Measurements from ENCODE around the gene SNPH.

The SNPH gene

GRCh38 chr20:1307571-1307971 lies 41.5 kb downstream of the SNPH start:
- H3K4me1 ChIP-seq (ENCODE audit: control insufficient read depth, insufficient read depth, low read length) = no peaks in the 10 kb centered on the region
- no peak overlapping the region for H3K9ac ChIP-seq (ENCODE audit: low read length)
- H3K36me3 ChIP-seq (ENCODE audit: control insufficient read depth, insufficient read depth, low read length) = peaks cover 7% of the 10 kb centered on the region
- no peaks in the 10 kb centered on the region for H3K27me3 ChIP-seq (ENCODE audit: control insufficient read depth, insufficient read depth, low read length)
- no peak overlapping the region for H3K4me3 ChIP-seq (ENCODE audit: low read length)
- no peak overlapping the region for H3K27ac ChIP-seq (ENCODE audit: low read depth, low read length)

GRCh38 chr20:1308067-1308701 lies 42.1 kb downstream of the SNPH start:
- Histone ChIP-seq H3K27me3 (ENCODE audit: control insufficient read depth, insufficient read depth, low read length) (no peaks in the 10 kb centered on the region), H3K4me3 (ENCODE audit: low read length) (no peak overlapping the region), H3K36me3 (ENCODE audit: control insufficient read depth, insufficient read depth, low read length) (peaks cover 7% of the 10 kb centered on the region), H3K9ac (ENCODE audit: low read length) (no peak overlapping the region), H3K27ac (ENCODE audit: low read depth, low read length) (no peak overlapping the region), H3K4me1 (ENCODE audit: control insufficient read depth, insufficient read depth, low read length) (no peaks in the 10 kb centered on the region)

GRCh38 chr20:1308702-1309095 lies 42.6 kb downstream of the SNPH start:
- no peak overlapping the region for H3K4me3 ChIP-seq (ENCODE audit: low read length)
- peaks cover 7% of the 10 kb centered on the region for H3K36me3 ChIP-seq (ENCODE audit: control insufficient read depth, insufficient read depth, low read length)
- no peaks in the 10 kb centered on the region for H3K27me3 ChIP-seq (ENCODE audit: control insufficient read depth, insufficient read depth, low read length)
- no peaks in the 10 kb centered on the region for H3K4me1 ChIP-seq (ENCODE audit: control insufficient read depth, insufficient read depth, low read length)
- no peak overlapping the region for H3K27ac ChIP-seq (ENCODE audit: low read depth, low read length)
- H3K9ac ChIP-seq (ENCODE audit: low read length) = no peak overlapping the region

- H3K4me3 ChIP-seq (ENCODE audit: low read length) = no peak overlapping the region
- no peaks in the 10 kb centered on the region for H3K4me1 ChIP-seq (ENCODE audit: control insufficient read depth, insufficient read depth, low read length)
- no peak overlapping the region for H3K27ac ChIP-seq (ENCODE audit: low read depth, low read length)
- H3K9ac ChIP-seq (ENCODE audit: low read length) = no peak overlapping the region
- H3K36me3 ChIP-seq (ENCODE audit: control insufficient read depth, insufficient read depth, low read length) = peaks cover 7% of the 10 kb centered on the region
- no peaks in the 10 kb centered on the region for H3K27me3 ChIP-seq (ENCODE audit: control insufficient read depth, insufficient read depth, low read length)
These were observed 43.3 kb downstream of the SNPH start for GRCh38 chr20:1309439-1309847.

- H3K36me3 ChIP-seq (ENCODE audit: control insufficient read depth, insufficient read depth, low read length) = peaks cover 4% of the 10 kb centered on the region
- no peak overlapping the region for H3K4me3 ChIP-seq (ENCODE audit: low read length)
- no peak overlapping the region for H3K9ac ChIP-seq (ENCODE audit: low read length)
- H3K4me1 ChIP-seq (ENCODE audit: control insufficient read depth, insufficient read depth, low read length) = no peaks in the 10 kb centered on the region
- H3K27ac ChIP-seq (ENCODE audit: low read depth, low read length) = no peak overlapping the region
- no peaks in the 10 kb centered on the region for H3K27me3 ChIP-seq (ENCODE audit: control insufficient read depth, insufficient read depth, low read length)
These were observed 44.0 kb downstream of the SNPH start for GRCh38 chr20:1310071-1310470.

- Histone ChIP-seq H3K36me3 (ENCODE audit: control insufficient read depth, insufficient read depth, low read length) (peaks cover 4% of the 10 kb centered on the region), H3K27me3 (ENCODE audit: control insufficient read depth, insufficient read depth, low read length) (no peaks in the 10 kb centered on the region)
These were observed 44.6 kb downstream of the SNPH start for GRCh38 chr20:1310506-1311190.

GRCh38 chr20:1312308-1312707 lies 46.2 kb downstream of the SNPH start:
- no peak overlapping the region for H3K27ac ChIP-seq (ENCODE audit: low read depth, low read length)
- H3K27me3 ChIP-seq (ENCODE audit: control insufficient read depth, insufficient read depth, low read length) = no peaks in the 10 kb centered on the region
- H3K36me3 ChIP-seq (ENCODE audit: control insufficient read depth, insufficient read depth, low read length) = peaks cover 4% of the 10 kb centered on the region
- no peak overlapping the region for H3K9ac ChIP-seq (ENCODE audit: low read length)
- no peak overlapping the region for H3K4me3 ChIP-seq (ENCODE audit: low read length)
- H3K4me1 ChIP-seq (ENCODE audit: control insufficient read depth, insufficient read depth, low read length) = no peaks in the 10 kb centered on the region

More at GRCh38 chr20:1310506-1311190, 44.6 kb downstream of the SNPH start:
- no peak overlapping the region for H3K9ac ChIP-seq (ENCODE audit: low read length)
- no peaks in the 10 kb centered on the region for H3K4me1 ChIP-seq (ENCODE audit: control insufficient read depth, insufficient read depth, low read length)
- no peak overlapping the region for H3K27ac ChIP-seq (ENCODE audit: low read depth, low read length)
- H3K4me3 ChIP-seq (ENCODE audit: low read length) = no peak overlapping the region

GRCh38 chr20:1312904-1313235 lies 46.8 kb downstream of the SNPH start:
- no peaks in the 10 kb centered on the region for H3K4me1 ChIP-seq (ENCODE audit: control insufficient read depth, insufficient read depth, low read length)
- no peak overlapping the region for H3K27ac ChIP-seq (ENCODE audit: low read depth, low read length)
- peaks cover 4% of the 10 kb centered on the region for H3K36me3 ChIP-seq (ENCODE audit: control insufficient read depth, insufficient read depth, low read length)
- no peak overlapping the region for H3K4me3 ChIP-seq (ENCODE audit: low read length)
- no peak overlapping the region for H3K9ac ChIP-seq (ENCODE audit: low read length)
- no peaks in the 10 kb centered on the region for H3K27me3 ChIP-seq (ENCODE audit: control insufficient read depth, insufficient read depth, low read length)

- no peak overlapping the region for H3K9ac ChIP-seq (ENCODE audit: low read length)
- H3K36me3 ChIP-seq (ENCODE audit: control insufficient read depth, insufficient read depth, low read length) = peaks cover 4% of the 10 kb centered on the region
- no peak overlapping the region for H3K27ac ChIP-seq (ENCODE audit: low read depth, low read length)
- H3K27me3 ChIP-seq (ENCODE audit: control insufficient read depth, insufficient read depth, low read length) = no peaks in the 10 kb centered on the region
- peak overlapping the region; percentile 5 for H3K4me3 ChIP-seq (ENCODE audit: low read length)
- no peaks in the 10 kb centered on the region for H3K4me1 ChIP-seq (ENCODE audit: control insufficient read depth, insufficient read depth, low read length)
These were observed 47.3 kb downstream of the SNPH start for GRCh38 chr20:1313236-1313964.

GRCh38 chr20:1315804-1316203 lies 49.7 kb downstream of the SNPH start:
- H3K27me3 ChIP-seq (ENCODE audit: control insufficient read depth, insufficient read depth, low read length) = no peaks in the 10 kb centered on the region
- no peak overlapping the region for H3K9ac ChIP-seq (ENCODE audit: low read length)
- H3K27ac ChIP-seq (ENCODE audit: low read depth, low read length) = no peak overlapping the region
- H3K4me3 ChIP-seq (ENCODE audit: low read length) = no peak overlapping the region
- no peaks in the 10 kb centered on the region for H3K36me3 ChIP-seq (ENCODE audit: control insufficient read depth, insufficient read depth, low read length)
- H3K4me1 ChIP-seq (ENCODE audit: control insufficient read depth, insufficient read depth, low read length) = no peaks in the 10 kb centered on the region

- H3K36me3 ChIP-seq (ENCODE audit: control insufficient read depth, insufficient read depth, low read length) = no peaks in the 10 kb centered on the region
- H3K4me1 ChIP-seq (ENCODE audit: control insufficient read depth, insufficient read depth, low read length) = no peaks in the 10 kb centered on the region
- no peak overlapping the region for H3K4me3 ChIP-seq (ENCODE audit: low read length)
- no peaks in the 10 kb centered on the region for H3K27me3 ChIP-seq (ENCODE audit: control insufficient read depth, insufficient read depth, low read length)
- no peak overlapping the region for H3K9ac ChIP-seq (ENCODE audit: low read length)
- H3K27ac ChIP-seq (ENCODE audit: low read depth, low read length) = no peak overlapping the region
These were observed 51.6 kb downstream of the SNPH start for GRCh38 chr20:1317545-1318255.

GRCh38 chr20:1319051-1319450 lies 53.0 kb downstream of the SNPH start:
- no peaks in the 10 kb centered on the region for H3K27me3 ChIP-seq (ENCODE audit: control insufficient read depth, insufficient read depth, low read length)
- no peaks in the 10 kb centered on the region for H3K36me3 ChIP-seq (ENCODE audit: control insufficient read depth, insufficient read depth, low read length)
- no peak overlapping the region for H3K27ac ChIP-seq (ENCODE audit: low read depth, low read length)
- H3K4me1 ChIP-seq (ENCODE audit: control insufficient read depth, insufficient read depth, low read length) = no peaks in the 10 kb centered on the region
- no peak overlapping the region for H3K9ac ChIP-seq (ENCODE audit: low read length)
- no peak overlapping the region for H3K4me3 ChIP-seq (ENCODE audit: low read length)

Measured in rectal smooth muscle tissue (tissue), 1 donor.